Measurements from ENCODE around the gene C13orf46. TPM values are rescaled to one million over a fixed set of nuclear protein-coding genes. Genes with fewer than 3 reads are reported as not detected.
A peak's percentile ranks its signal among the peaks of the same experiment; 100 is the strongest.
"Not testable (repeated sequence)": the region's sequence is repeated elsewhere in the genome, so short reads cannot be mapped to it uniquely, and the experiment has no call there.

The C13orf46 gene
- total and polyA plus RNA-seq, 4 experiments from 2014 or later, result 1.5 to 14.2 (median 13.9) TPM; not detected in 1

DNA sequence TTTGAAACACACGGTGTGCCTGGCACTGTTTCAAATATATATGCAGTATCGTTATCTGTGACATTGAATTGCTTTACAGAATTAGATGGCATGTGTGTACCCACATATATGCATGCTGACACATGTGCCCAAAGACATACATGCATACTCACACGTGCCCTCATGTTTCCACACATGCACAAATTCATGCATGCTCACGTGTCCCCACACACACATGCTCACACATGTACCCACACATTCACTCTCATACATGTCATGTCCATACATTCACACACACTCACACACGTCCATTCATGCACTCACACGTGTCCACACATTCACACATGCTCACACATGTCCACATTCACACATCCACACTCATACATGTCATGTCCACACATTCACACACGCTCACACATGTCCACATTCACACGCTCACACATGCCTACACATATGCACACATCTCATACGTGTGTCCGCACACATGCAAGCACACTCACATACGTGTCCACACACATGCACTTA is 17.9 kb upstream of the C13orf46 start:
- Mint-ChIP-seq H3K4me1 (peaks cover 0 to 8% (median 4%) of the 10 kb centered on the region in 4 donors), H3K9me3 (peaks cover 0 to 12% (median 0%) of the 10 kb centered on the region in 8 donors), H3K4me3 (peak overlapping the region in 1 of 8 donors; percentile 53), H3K27me3 (no peaks in the 10 kb centered on the region), H3K36me3 (peaks cover 48 to 54% of the 10 kb centered on the region in 2 donors), H3K27ac (peak overlapping the region in 4 of 7 donors; percentile 2 to 90 (median 41))
- ChIA-PET CTCF (ENCODE audit: partially characterized antibody) (no interaction called here), POLR2A (ENCODE audit: partially characterized antibody) (no interaction called here)
- no peaks in the 10 kb centered on the region for H3K4me1 ChIP-seq (ENCODE audit: insufficient read depth, low read length)
- H3K4me3 ChIP-seq (ENCODE audit: low read length in 2 of 2), result no peak overlapping the region
- intact Hi-C loops (cut with micrococcal nuclease), result no loop called here
- H3K27ac ChIP-seq (ENCODE audit: low read depth, low read length), result no peak overlapping the region
- no peak for DNase-seq
- H3K36me3 ChIP-seq (ENCODE audit: insufficient read depth, low read length), result peaks cover 60% of the 10 kb centered on the region
- H3K9me3 ChIP-seq (ENCODE audit: control insufficient read depth in 1 of 2, low read length in 2 of 2), result no peaks in the 10 kb centered on the region
- no peaks in the 10 kb centered on the region for H3K27me3 ChIP-seq (ENCODE audit: insufficient read depth, low read length)

DNA sequence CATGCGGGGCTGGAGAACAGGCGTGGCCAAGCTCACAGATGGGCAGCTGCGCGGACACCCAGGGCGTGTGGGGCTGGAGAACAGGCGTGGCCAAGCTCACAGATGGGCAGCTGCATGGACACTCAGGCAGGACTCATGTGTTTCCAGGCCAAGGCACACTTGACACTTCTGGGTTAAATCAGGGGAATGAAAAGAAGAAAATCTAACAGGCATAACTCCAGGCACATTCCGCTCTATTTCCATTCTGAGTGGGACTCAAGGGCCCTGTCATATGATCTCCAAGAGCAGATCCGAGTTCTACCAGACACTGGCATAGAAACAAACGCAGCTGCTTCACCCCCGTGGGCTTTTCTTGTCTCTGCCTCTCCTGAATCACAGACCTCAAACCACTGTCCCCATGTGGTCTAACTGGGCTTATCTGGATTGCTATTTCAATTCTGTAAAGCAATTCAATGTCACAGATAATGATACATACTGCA is 17.4 kb upstream of the C13orf46 start:
- POLR2A ChIA-PET (ENCODE audit: partially characterized antibody), result no interaction called here
- H3K4me3 Mint-ChIP-seq, result no peak overlapping the region
- no peaks in the 10 kb centered on the region for H3K27me3 Mint-ChIP-seq
- H3K9me3 Mint-ChIP-seq, result peaks cover 0 to 12% (median 0%) of the 10 kb centered on the region in 8 donors
- no peak for DNase-seq
- peaks cover 48 to 51% of the 10 kb centered on the region in 2 donors for H3K36me3 Mint-ChIP-seq
- Histone ChIP-seq H3K4me3 (ENCODE audit: low read length in 2 of 2) (no peak overlapping the region), H3K36me3 (ENCODE audit: insufficient read depth, low read length) (peaks cover 55% of the 10 kb centered on the region), H3K27ac (ENCODE audit: low read depth, low read length) (no peak overlapping the region), H3K27me3 (ENCODE audit: insufficient read depth, low read length) (no peaks in the 10 kb centered on the region), H3K4me1 (ENCODE audit: insufficient read depth, low read length) (no peaks in the 10 kb centered on the region), H3K9me3 (ENCODE audit: control insufficient read depth in 1 of 2, low read length in 2 of 2) (no peaks in the 10 kb centered on the region)
- intact Hi-C loops (cut with micrococcal nuclease), result no loop called here
- peaks cover 0 to 8% (median 4%) of the 10 kb centered on the region in 4 donors for H3K4me1 Mint-ChIP-seq
- peak overlapping the region in 2 of 7 donors; percentile 36 to 72 for H3K27ac Mint-ChIP-seq
- CTCF ChIA-PET (ENCODE audit: partially characterized antibody), result no interaction called here

DNA sequence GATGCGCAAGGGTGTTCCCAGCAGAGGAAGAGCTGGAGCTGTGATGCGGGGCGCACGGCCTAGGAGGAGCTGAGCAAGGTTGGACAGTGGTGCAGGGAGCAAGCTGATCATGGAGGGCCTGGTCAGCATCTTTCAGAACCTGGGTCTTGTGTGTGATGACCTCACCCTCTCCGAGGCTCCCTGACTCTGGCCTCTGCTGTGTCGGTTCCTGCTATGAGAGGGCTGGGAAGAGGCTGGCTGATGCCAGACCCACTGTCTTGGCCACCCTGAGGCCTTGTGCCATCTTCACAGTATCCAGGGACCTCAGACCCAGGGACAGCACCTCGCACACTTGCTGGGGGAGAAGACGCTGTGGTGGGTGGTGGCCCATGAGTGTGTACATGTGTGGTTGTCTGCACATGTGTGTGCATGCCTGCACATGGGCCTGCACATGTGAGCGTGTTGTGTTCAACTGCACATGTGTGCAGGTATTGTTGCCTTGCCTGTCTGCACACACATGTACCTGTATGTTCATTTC is 16.5 kb upstream of the C13orf46 start:
- intact Hi-C loops (cut with micrococcal nuclease), result no loop called here

DNA sequence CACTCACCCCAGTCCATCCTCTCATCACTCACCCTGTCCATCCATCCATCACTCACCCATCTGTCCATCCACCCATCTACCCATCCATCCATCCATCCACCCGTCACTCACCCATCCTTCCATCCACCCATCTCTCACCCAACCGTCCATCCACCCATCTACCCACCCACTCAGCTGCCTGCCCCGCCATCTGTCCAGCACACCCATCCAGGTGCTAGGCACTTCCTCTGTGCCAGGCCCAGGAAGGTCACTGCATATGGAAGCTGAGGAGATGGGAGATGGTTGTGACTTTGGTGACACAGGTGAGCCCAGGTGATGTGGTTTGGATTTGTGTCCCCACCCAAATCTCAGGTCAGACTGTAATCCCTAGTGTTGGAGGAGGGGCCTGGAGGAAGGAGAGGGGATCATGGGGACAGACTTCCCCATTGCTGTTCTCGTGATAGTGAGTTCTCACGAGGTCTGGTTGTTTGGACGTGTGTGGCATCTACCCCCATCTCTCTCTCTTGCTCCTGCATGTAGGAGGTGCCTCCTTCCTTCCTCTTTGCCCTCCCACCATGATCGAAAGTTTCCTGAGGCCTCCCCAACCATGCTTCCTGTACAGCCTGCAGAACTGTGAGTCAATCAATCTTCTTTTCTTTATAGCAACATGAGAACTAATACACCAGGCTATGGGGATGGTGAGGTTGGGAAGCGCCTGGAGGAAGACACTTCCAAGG is 15.9 kb upstream of the C13orf46 start:
- Mint-ChIP-seq H3K27ac (peak overlapping the region in 6 of 7 donors; percentile 62 to 89 (median 74)), H3K4me1 (peaks cover 0 to 8% (median 4%) of the 10 kb centered on the region in 4 donors), H3K36me3 (peaks cover 48 to 49% of the 10 kb centered on the region in 2 donors), H3K27me3 (no peaks in the 10 kb centered on the region), H3K9me3 (peaks cover 0 to 12% (median 0%) of the 10 kb centered on the region in 8 donors), H3K4me3 (peak overlapping the region in 3 of 8 donors; percentile 9 to 35 (median 34))
- CTCF ChIA-PET (ENCODE audit: partially characterized antibody), result no interaction called here
- no peak overlapping the region for H3K27ac ChIP-seq (ENCODE audit: low read depth, low read length)
- H3K36me3 ChIP-seq (ENCODE audit: insufficient read depth, low read length), result peaks cover 50% of the 10 kb centered on the region
- no peaks in the 10 kb centered on the region for H3K4me1 ChIP-seq (ENCODE audit: insufficient read depth, low read length)
- H3K27me3 ChIP-seq (ENCODE audit: insufficient read depth, low read length), result no peaks in the 10 kb centered on the region
- H3K9me3 ChIP-seq (ENCODE audit: control insufficient read depth in 1 of 2, low read length in 2 of 2), result no peaks in the 10 kb centered on the region
- intact Hi-C loops (cut with micrococcal nuclease), result no loop called here
- POLR2A ChIA-PET (ENCODE audit: partially characterized antibody), result no interaction called here
- no peak for DNase-seq
- no peak overlapping the region for H3K4me3 ChIP-seq (ENCODE audit: low read length in 2 of 2)

More for the DNA sequence above, 16.5 kb upstream of the C13orf46 start:
- Histone ChIP-seq H3K27ac (ENCODE audit: low read depth, low read length) (no peak overlapping the region), H3K9me3 (ENCODE audit: control insufficient read depth in 1 of 2, low read length in 2 of 2) (no peaks in the 10 kb centered on the region), H3K27me3 (ENCODE audit: insufficient read depth, low read length) (no peaks in the 10 kb centered on the region), H3K36me3 (ENCODE audit: insufficient read depth, low read length) (peaks cover 53% of the 10 kb centered on the region), H3K4me3 (ENCODE audit: low read length in 2 of 2) (no peak overlapping the region), H3K4me1 (ENCODE audit: insufficient read depth, low read length) (no peaks in the 10 kb centered on the region)
- H3K27ac Mint-ChIP-seq, result peak overlapping the region in 3 of 7 donors; percentile 25 to 62 (median 35)
- no peaks in the 10 kb centered on the region for H3K27me3 Mint-ChIP-seq
- ChIA-PET CTCF (ENCODE audit: partially characterized antibody) (no interaction called here), POLR2A (ENCODE audit: partially characterized antibody) (no interaction called here)
- no peak for DNase-seq
- peaks cover 48 to 51% of the 10 kb centered on the region in 2 donors for H3K36me3 Mint-ChIP-seq
- H3K4me3 Mint-ChIP-seq, result peak overlapping the region in 2 of 8 donors; percentile 25 to 34
- peaks cover 0 to 12% (median 0%) of the 10 kb centered on the region in 8 donors for H3K9me3 Mint-ChIP-seq
- peaks cover 0 to 8% (median 4%) of the 10 kb centered on the region in 4 donors for H3K4me1 Mint-ChIP-seq

DNA sequence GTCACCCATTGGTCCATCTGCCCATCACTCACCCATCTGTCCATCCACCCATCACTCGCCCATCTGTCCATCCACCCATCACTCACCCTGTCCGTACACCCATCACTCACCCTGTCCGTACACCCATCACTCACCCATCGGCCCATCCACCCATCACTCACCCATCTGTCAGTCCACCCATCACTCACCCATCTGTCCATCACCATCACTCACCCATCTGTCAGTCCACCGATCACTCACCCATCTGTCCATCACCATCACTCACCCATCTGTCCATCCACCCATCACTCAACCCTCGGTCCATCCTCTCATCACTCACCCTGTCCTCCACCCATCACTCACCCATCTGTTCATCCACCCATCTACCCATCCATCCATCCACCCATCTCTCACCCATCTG is 15.0 kb upstream of the C13orf46 start:
- H3K4me3 Mint-ChIP-seq; H3K4me1 ChIP-seq (ENCODE audit: insufficient read depth, low read length); H3K27me3 Mint-ChIP-seq; H3K27ac ChIP-seq (ENCODE audit: low read depth, low read length); H3K4me3 ChIP-seq (ENCODE audit: low read length in 2 of 2); POLR2A ChIA-PET (ENCODE audit: partially characterized antibody); DNase-seq; H3K9me3 ChIP-seq (ENCODE audit: control insufficient read depth in 1 of 2, low read length in 2 of 2); H3K4me1 Mint-ChIP-seq; H3K9me3 Mint-ChIP-seq; H3K27me3 ChIP-seq (ENCODE audit: insufficient read depth, low read length); intact Hi-C loops (cut with micrococcal nuclease); CTCF ChIA-PET (ENCODE audit: partially characterized antibody): not testable (repeated sequence)
- Mint-ChIP-seq H3K36me3 (peaks cover 42% of the 10 kb centered on the region in 2 donors), H3K27ac (peak overlapping the region in 4 of 7 donors; percentile 62 to 89 (median 70))
- H3K36me3 ChIP-seq (ENCODE audit: insufficient read depth, low read length), result peaks cover 43% of the 10 kb centered on the region

DNA sequence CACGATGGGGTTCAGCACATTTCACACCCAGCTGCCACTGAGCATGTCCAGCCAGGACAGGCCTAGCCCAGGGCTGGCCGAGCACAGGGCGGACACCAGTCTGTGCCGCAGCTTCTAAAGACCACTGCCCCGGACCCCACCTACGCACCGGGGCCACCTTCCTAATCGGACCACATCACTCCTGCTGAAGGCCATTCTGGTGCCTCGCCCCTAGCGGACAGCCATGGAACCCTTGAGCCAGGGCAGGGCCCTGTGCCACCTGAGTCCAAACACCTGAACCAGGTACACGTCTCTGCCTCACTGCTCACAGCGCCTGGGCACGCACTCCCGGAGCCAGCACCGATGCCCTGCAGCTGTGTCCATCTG is 8.4 kb upstream of the C13orf46 start:
- H3K36me3 ChIP-seq (ENCODE audit: insufficient read depth, low read length), result peaks cover 53% of the 10 kb centered on the region
- H3K27me3 ChIP-seq (ENCODE audit: insufficient read depth, low read length), result no peaks in the 10 kb centered on the region
- no peaks in the 10 kb centered on the region for H3K9me3 ChIP-seq (ENCODE audit: control insufficient read depth in 1 of 2, low read length in 2 of 2)
- Mint-ChIP-seq H3K27me3 (no peaks in the 10 kb centered on the region), H3K4me1 (peaks cover 0 to 6% (median 4%) of the 10 kb centered on the region in 4 donors), H3K4me3 (no peak overlapping the region), H3K9me3 (peaks cover 0 to 34% (median 1%) of the 10 kb centered on the region in 8 donors), H3K36me3 (peaks cover 50 to 52% of the 10 kb centered on the region in 2 donors), H3K27ac (peak overlapping the region in 2 of 7 donors; percentile 29 to 52)
- no peak overlapping the region for H3K4me3 ChIP-seq (ENCODE audit: low read length in 2 of 2)
- ChIA-PET POLR2A (ENCODE audit: partially characterized antibody) (interaction anchor here (1.1 to 1.6 kb wide), 2 partner anchors 12 to 13 kb away, joined by 4 to 10 read pairs; no protein-coding TSS in a partner anchor), CTCF (ENCODE audit: partially characterized antibody) (no interaction called here)
- no peak overlapping the region for H3K27ac ChIP-seq (ENCODE audit: low read depth, low read length)
- DNase-seq, result no peak
- no peaks in the 10 kb centered on the region for H3K4me1 ChIP-seq (ENCODE audit: insufficient read depth, low read length)
- intact Hi-C loops (cut with micrococcal nuclease), result no loop called here

DNA sequence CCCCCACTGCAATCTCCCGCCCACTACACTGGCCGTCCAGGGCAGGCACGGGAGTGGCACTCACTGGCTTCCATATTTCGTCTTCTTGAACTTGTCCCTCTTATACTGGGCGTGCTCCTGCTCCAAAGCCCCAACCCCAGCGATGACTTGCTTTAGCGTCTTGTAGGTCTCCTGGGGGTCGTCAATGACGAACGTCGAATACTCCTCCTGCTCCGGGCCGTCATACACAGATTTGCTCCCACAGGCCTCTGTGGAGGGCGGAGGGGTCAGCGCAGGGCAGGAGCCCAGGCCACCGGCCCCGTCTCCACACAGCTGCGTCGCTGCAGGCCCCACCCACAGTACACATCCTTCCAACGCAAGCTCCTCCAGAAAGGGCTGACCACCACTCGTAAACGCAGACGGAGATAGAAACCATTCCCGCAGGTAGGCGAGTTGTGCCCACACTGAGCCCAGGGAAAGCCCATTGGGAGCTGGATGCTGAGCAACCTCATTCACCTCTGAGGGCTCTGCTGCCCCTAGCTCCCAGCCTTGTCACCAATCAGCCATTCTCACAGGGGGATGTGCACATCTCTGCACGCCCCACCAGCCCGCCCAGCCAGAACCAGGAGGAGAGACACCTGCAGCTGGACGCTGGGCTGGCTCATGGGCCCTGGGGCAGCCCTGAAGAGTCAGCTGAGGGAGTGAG is 7.9 kb upstream of the C13orf46 start:
- CTCF ChIA-PET (ENCODE audit: partially characterized antibody), result no interaction called here
- Histone ChIP-seq H3K4me1 (ENCODE audit: insufficient read depth, low read length) (no peaks in the 10 kb centered on the region), H3K36me3 (ENCODE audit: insufficient read depth, low read length) (peaks cover 58% of the 10 kb centered on the region), H3K27ac (ENCODE audit: low read depth, low read length) (no peak overlapping the region), H3K9me3 (ENCODE audit: control insufficient read depth in 1 of 2, low read length in 2 of 2) (no peaks in the 10 kb centered on the region), H3K4me3 (ENCODE audit: low read length in 2 of 2) (no peak overlapping the region), H3K27me3 (ENCODE audit: insufficient read depth, low read length) (no peaks in the 10 kb centered on the region)
- Mint-ChIP-seq H3K27ac (peak overlapping the region in 4 of 7 donors; percentile 18 to 77 (median 65)), H3K4me3 (no peak overlapping the region), H3K36me3 (peaks cover 52 to 54% of the 10 kb centered on the region in 2 donors), H3K9me3 (peaks cover 0 to 36% (median 1%) of the 10 kb centered on the region in 8 donors), H3K4me1 (peaks cover 0 to 6% (median 4%) of the 10 kb centered on the region in 4 donors), H3K27me3 (no peaks in the 10 kb centered on the region)
- intact Hi-C loops (cut with micrococcal nuclease), result no loop called here
- POLR2A ChIA-PET (ENCODE audit: partially characterized antibody), result interaction anchor here (1.1 to 1.6 kb wide), 2 partner anchors 12 to 13 kb away, joined by 4 to 10 read pairs; no protein-coding TSS in a partner anchor
- no peak for DNase-seq
